Breast epithelium (tissue), 3 donors: ENCODE results near the gene KNSTRN.

Experiments
- CTCF ChIP-seq, 3 donors: fragments of 450-650 bp; IDR thresholded peaks; one replicate each; pipeline ENCODE4 v1.5.1; 2016 to 2017; ENCODE audit warnings: antibody characterized with exemption in 3 of 3, mild to moderate bottlenecking in 3 of 3, moderate library complexity in 3 of 3
- POLR2A ChIP-seq: fragments of 450-650 bp; IDR thresholded peaks from one replicate; pipeline ENCODE4 v1.6.1; 2016; ENCODE audit warnings: antibody characterized with exemption, mild to moderate bottlenecking, moderate library complexity
- POLR2AphosphoS5 ChIP-seq, 3 donors: sonication (generic); formaldehyde crosslinking; IDR thresholded peaks; one replicate each; pipeline ENCODE4 v1.6.1; 2017; ENCODE audit warnings: antibody characterized with exemption in 3 of 3

- TF ChIP-seq CTCF (IDR thresholded peaks at IDR 0.05), result no peak
- TF ChIP-seq POLR2A, result no peak
- TF ChIP-seq POLR2AphosphoS5 (IDR thresholded peaks at IDR 0.05), result no peak
Observed at GRCh38 chr15:40399370-40399769, 16.8 kb downstream of the KNSTRN start.
